IMR-90 (cell line): ENCODE measurements around the gene TALDO1. TPM values are rescaled to one million over a fixed set of nuclear protein-coding genes. Genes with fewer than 3 reads are reported as not detected.
A peak's percentile ranks its signal among the peaks of the same experiment; 100 is the strongest.

ENCODE experiments used
- ATAC-seq: fragments of 200-7000 bp; cut with Tn5 transposase; 2 replicates; pipeline ENCODE4 v1.9.1; 2020; ENCODE audit warnings: low read depth, mild to moderate bottlenecking, moderate library complexity
- BruUV-seq: library from RNA; stranded (reverse); fragments of 400-500 nt; replicated peaks from 2 replicates; lab custom pipeline; 2021; lab: Mats Ljungman, UMichigan
- CTCF ChIA-PET: fragments of 300-600 bp; formaldehyde crosslinking; extraction: SDS; loops from one replicate; lab custom pipeline; 2021; ENCODE audit warnings: antibody characterized with exemption; lab: Yijun Ruan, JAX
- POLR2A ChIA-PET: fragments of 300-600 bp; sonication (Branson Sonifier 250); formaldehyde crosslinking; loops from one replicate; lab custom pipeline; 2022; ENCODE audit warnings: antibody characterized with exemption; ENCODE audit not compliant: unreplicated experiment; lab: Charles Lee
- DNase-seq: peaks from one replicate; pipeline ENCODE4 v3.0.0; 2013
- H2AFZ ChIP-seq: replicated peaks from 2 replicates; pipeline ENCODE3; 2013; ENCODE audit warnings: low read length, mild to moderate bottlenecking; ENCODE audit not compliant: poor library complexity
- H2AK5ac ChIP-seq: 2 replicates; pipeline ENCODE4 v1.6.1; 2013; ENCODE audit warnings: low read depth, low read length, inconsistent platforms
- H2AK9ac ChIP-seq: replicated peaks from 2 replicates; pipeline ENCODE3; 2013; ENCODE audit warnings: mild to moderate bottlenecking, low read depth, low read length, moderate library complexity; ENCODE audit not compliant: poor library complexity
- H2BK120ac ChIP-seq: 2 replicates; pipeline ENCODE4 v1.6.1; 2013; ENCODE audit warnings: low read depth, low read length, inconsistent platforms
- H2BK15ac ChIP-seq: 3 replicates; pipeline ENCODE4 v1.6.1; 2013; ENCODE audit warnings: low read depth, low read length, inconsistent platforms
- H2BK20ac ChIP-seq: 2 replicates; pipeline ENCODE4 v1.6.1; 2013; ENCODE audit warnings: low read depth, mild to moderate bottlenecking, inconsistent platforms, low read length, moderate library complexity
- H2BK5ac ChIP-seq: 2 replicates; pipeline ENCODE4 v1.6.1; 2013; ENCODE audit warnings: mild to moderate bottlenecking, low read depth, low read length, inconsistent platforms; ENCODE audit not compliant: poor library complexity, severe bottlenecking
- H3K14ac ChIP-seq: replicated peaks from 2 replicates; pipeline ENCODE4 v1.6.1; 2013; ENCODE audit warnings: low read depth, low read length, inconsistent platforms
- H3K18ac ChIP-seq: 2 replicates; pipeline ENCODE4 v1.6.1; 2013; ENCODE audit warnings: low read depth, low read length, control low read depth
- H3K23ac ChIP-seq: 2 replicates; pipeline ENCODE4 v1.6.1; 2013; ENCODE audit warnings: low read depth, low read length, inconsistent platforms
- H3K27ac ChIP-seq: 2 replicates; pipeline ENCODE4 v1.5.1; 2013; ENCODE audit warnings: mild to moderate bottlenecking, control low read depth, low read length; ENCODE audit not compliant: insufficient read depth
- H3K27me3 ChIP-seq: 2 replicates; pipeline ENCODE4 v1.6.1; 2013; ENCODE audit warnings: low read length; ENCODE audit not compliant: control insufficient read depth, insufficient read depth
- H3K36me3 ChIP-seq: 2 replicates; pipeline ENCODE4 v1.6.1; 2013; ENCODE audit warnings: low read length, mixed read lengths; ENCODE audit not compliant: control insufficient read depth, insufficient read depth
- H3K4ac ChIP-seq: 2 replicates; pipeline ENCODE4 v1.6.1; 2013; ENCODE audit warnings: low read depth, low read length, inconsistent platforms
- H3K4me1 ChIP-seq: 2 replicates; pipeline ENCODE4 v1.6.1; 2013; ENCODE audit warnings: low read length, mixed read lengths; ENCODE audit not compliant: control insufficient read depth, insufficient read depth
- H3K4me2 ChIP-seq: 2 replicates; pipeline ENCODE4 v1.6.1; 2013; ENCODE audit warnings: low read depth, mild to moderate bottlenecking, control low read depth, low read length, moderate library complexity
- H3K4me3 ChIP-seq: 2 replicates; pipeline ENCODE4 v1.5.1; 2013; ENCODE audit warnings: low read depth, mild to moderate bottlenecking, control low read depth, low read length, moderate library complexity; ENCODE audit not compliant: insufficient read depth
- H3K56ac ChIP-seq: 2 replicates; pipeline ENCODE4 v1.6.1; 2013; ENCODE audit warnings: low read length, inconsistent platforms; ENCODE audit not compliant: insufficient read depth; ENCODE audit errors: extremely low read depth
- H3K79me1 ChIP-seq, 2 experiments: 2 replicates each; pipeline ENCODE4 v1.6.1; 2013; ENCODE audit warnings: low read length in 2 of 2, inconsistent platforms in 1 of 2, low read depth in 1 of 2
- H3K9ac ChIP-seq: 2 replicates; pipeline ENCODE4 v1.6.1; 2013; ENCODE audit warnings: low read depth, low read length, control low read depth
- H3K9me1 ChIP-seq: 2 replicates; pipeline ENCODE4 v1.6.1; 2013; ENCODE audit warnings: low read length, inconsistent platforms; ENCODE audit not compliant: insufficient read depth
- H3K9me3 ChIP-seq: 2 replicates; pipeline ENCODE4 v1.6.1; 2013; ENCODE audit warnings: low read length; ENCODE audit not compliant: control insufficient read depth, insufficient read depth
- H4K20me1 ChIP-seq: 2 replicates; pipeline ENCODE4 v1.6.1; 2013; ENCODE audit warnings: low read length, inconsistent platforms; ENCODE audit not compliant: insufficient read depth
- H4K5ac ChIP-seq: 2 replicates; pipeline ENCODE4 v1.6.1; 2013; ENCODE audit warnings: mild to moderate bottlenecking, low read depth, low read length, control low read depth
- H4K8ac ChIP-seq, 2 experiments: 2 replicates each; pipeline ENCODE4 v1.6.1; 2013; ENCODE audit warnings: low read depth in 2 of 2, low read length in 2 of 2, control low read depth in 1 of 2, inconsistent platforms in 1 of 2
- H4K91ac ChIP-seq: 2 replicates; pipeline ENCODE4 v1.6.1; 2013; ENCODE audit warnings: low read depth, low read length, inconsistent platforms; ENCODE audit not compliant: insufficient read depth
- CHD1 ChIP-seq: IDR thresholded peaks from 2 replicates; pipeline ENCODE4 v1.6.1; 2012; ENCODE audit warnings: low read depth, low read length, improper control_type of control experiment
- CTCF ChIP-seq: conservative IDR thresholded peaks from 2 replicates; pipeline ENCODE4 v1.5.1; 2012; ENCODE audit warnings: mild to moderate bottlenecking, low read depth, low read length, improper control_type of control experiment
- WGBS, 2 experiments: methylation state at CpG; one replicate each; pipeline versions ENCODE4 v1.1.5 to v1.1.7; 2013; ENCODE audit warnings: missing lambda C conversion rate in 2 of 2; ENCODE audit not compliant: insufficient read length in 1 of 2; ENCODE audit errors: extremely low coverage in 2 of 2; 5-methylcytosine and 5-hydroxymethylcytosine counted together
- dilution Hi-C: fragments of 300-500 bp; cut with HindIII; formaldehyde crosslinking; loops from one replicate; pipeline ENCODE4 v1.14.3; 2018; ENCODE audit warnings: low sequenced_read_pairs; ENCODE audit not compliant: unreplicated experiment
- in situ Hi-C: fragments of 300-500 bp; cut with MboI; formaldehyde crosslinking; loops from 3 replicates; pipeline ENCODE4 v1.14.3; 2019; ENCODE audit warnings: low sequenced_read_pairs, inconsistent platforms, mixed read lengths
- intact Hi-C: fragments of 100-400 bp; cut with micrococcal nuclease; formaldehyde crosslinking; loops from 2 replicates; pipeline ENCODE4 v1.10.0; 2022
- polyA plus RNA-seq, 3 experiments: library from polyadenylated mRNA; depleted of rRNA; stranded (reverse); fragments of >200 nt; gene quantifications; 2 replicates each; pipeline ENCODE4 v1.2.3, GENCODE V29; 2012; ENCODE audit warnings: low replicate concordance in 1 of 3
- total RNA-seq: library from RNA; depleted of rRNA; stranded (reverse); fragments of >200 nt; gene quantifications from 2 replicates; pipeline ENCODE4 v1.2.3, GENCODE V29; 2012

TALDO1 gene
- total and polyA plus RNA-seq, 2 of the 4 experiments (the other 2 are of a cell fraction), result 147 to 210 TPM

GRCh38 chr11:808427-809286, 61.4 kb downstream of the TALDO1 start:
- WGBS, 2 experiments, result 55% methylated on average over 12 of the region's 36 CpGs; no CpG with 5 or more reads in 1 of the 2 experiments
- BruUV-seq, result no TSS peak
- Histone ChIP-seq H2BK15ac (no peak overlapping the region; the same call in 2 of the 3 replicates), H2BK20ac (no peak overlapping the region), H3K27ac (peak overlapping the region; percentile 99), H3K36me3 (peaks cover 27% of the 10 kb centered on the region), H2BK120ac (peak overlapping the region; percentile 48), H3K23ac (peak overlapping the region; percentile 87), H2AFZ (peak overlapping the region; percentile 100), H3K4me1 (peaks cover 18% of the 10 kb centered on the region), H3K9ac (peak overlapping the region; percentile 99), H3K79me1 (peaks cover 26 to 67% of the 10 kb centered on the region in 2 experiments), H3K9me1 (no peaks in the 10 kb centered on the region), H3K4ac (peak overlapping the region; percentile 99), H3K4me3 (peak overlapping the region; percentile 86), H3K27me3 (no peaks in the 10 kb centered on the region), H2BK5ac (peak overlapping the region; percentile 100), H4K8ac (peak overlapping the region; percentile 93 to 100), H4K20me1 (peaks cover 37% of the 10 kb centered on the region), H3K4me2 (peak overlapping the region; percentile 98), H3K56ac (peak overlapping the region; percentile 86), H3K9me3 (no peaks in the 10 kb centered on the region), H3K18ac (peak overlapping the region; percentile 68), H4K91ac (peak overlapping the region; percentile 91), H2AK5ac (peak overlapping the region; percentile 98), H2AK9ac (peak overlapping the region; percentile 99), H4K5ac (peak overlapping the region; percentile 97), H3K14ac (peak overlapping the region; percentile 95)
- dilution Hi-C loops, result no loop called here
- DNase-seq, result no peak
- TF ChIP-seq CTCF (no peak), CHD1 (no peak)
- CTCF ChIA-PET, result interaction anchor here (0.6 kb wide), 1 partner anchor 254 kb away, joined by 3 read pairs; no protein-coding TSS in a partner anchor
- POLR2A ChIA-PET, result interaction anchor here (1.1 kb wide), 1 partner anchor 11 kb away, joined by 5 read pairs; the partner anchor contains the start of gene PNPLA2
- in situ Hi-C loops, result no loop called here
- peak; percentile 59 for ATAC-seq
- intact Hi-C loops, result loop anchor here (1.0 kb wide), 1 partner anchor 11 kb away; no protein-coding TSS in a partner anchor
